Panc1 (cell line): Measurements from ENCODE around the gene DLEU7. TPM values are rescaled to one million over a fixed set of nuclear protein-coding genes. Genes with fewer than 3 reads are reported as not detected.

ENCODE experiments used
- ATAC-seq: fragments of 200-7000 bp; cut with Tn5 transposase; 2 replicates; pipeline ENCODE4 v1.9.1; 2020; ENCODE audit warnings: mild to moderate bottlenecking, moderate library complexity
- BruUV-seq: library from RNA; stranded (reverse); fragments of 400-500 nt; replicated peaks from 2 replicates; lab custom pipeline; 2021; lab: Mats Ljungman, UMichigan
- CTCF ChIA-PET: fragments of 300-600 bp; sonication (Branson Sonifier 250); formaldehyde crosslinking; loops from one replicate; lab custom pipeline; 2022; ENCODE audit warnings: antibody characterized with exemption; lab: Charles Lee
- POLR2A ChIA-PET: fragments of 300-600 bp; sonication (Branson Sonifier 250); formaldehyde crosslinking; loops from one replicate; lab custom pipeline; 2022; ENCODE audit warnings: antibody characterized with exemption; lab: Charles Lee
- DNase-seq: peaks from one replicate; pipeline ENCODE4 v3.0.0-alpha.2; 2010; ENCODE audit warnings: low read depth, low spot score
- H3K27ac ChIP-seq: 2 replicates; pipeline ENCODE4 v1.5.1; 2011; ENCODE audit warnings: mild to moderate bottlenecking, low read length, inconsistent platforms
- H3K27me3 ChIP-seq: fragments of 200-500 bp; sonication (Bioruptor generic); 2 replicates; pipeline ENCODE4 v1.6.0; 2014; ENCODE audit warnings: low read length, inconsistent platforms; ENCODE audit not compliant: control insufficient read depth, insufficient read depth
- H3K36me3 ChIP-seq: fragments of 200-500 bp; sonication (Bioruptor generic); 2 replicates; pipeline ENCODE4 v1.5.1; 2014; ENCODE audit warnings: inconsistent platforms, mild to moderate bottlenecking, low read length, moderate library complexity; ENCODE audit not compliant: control insufficient read depth, insufficient read depth
- H3K4me1 ChIP-seq: 2 replicates; pipeline ENCODE4 v1.5.1; 2011; ENCODE audit warnings: inconsistent platforms, mild to moderate bottlenecking, low read length, moderate library complexity; ENCODE audit not compliant: control insufficient read depth, insufficient read depth
- H3K4me3 ChIP-seq, 2 experiments: 2 replicates each; pipeline ENCODE4 v1.5.1; 2011 to 2012; ENCODE audit warnings: low read depth in 2 of 2, low read length in 2 of 2, mild to moderate bottlenecking in 2 of 2, inconsistent platforms in 1 of 2, moderate library complexity in 1 of 2
- H3K9me3 ChIP-seq: fragments of 200-500 bp; sonication (Bioruptor generic); 2 replicates; pipeline ENCODE4 v1.5.1; 2014; ENCODE audit warnings: low read depth, mild to moderate bottlenecking, inconsistent platforms, low read length, moderate library complexity; ENCODE audit not compliant: control insufficient read depth, insufficient read depth
- POLR2AphosphoS5 ChIP-seq: IDR thresholded peaks from 2 replicates; pipeline ENCODE4 v1.6.1; 2012; ENCODE audit warnings: mild to moderate bottlenecking, low read depth, low read length, moderate library complexity
- REST ChIP-seq, 2 experiments: IDR thresholded peaks; 2 replicates each; pipeline ENCODE4 v1.6.1; 2011 to 2012; ENCODE audit warnings: low read depth in 2 of 2, control low read depth in 1 of 2, low read length in 1 of 2, mild to moderate bottlenecking in 1 of 2, moderate library complexity in 1 of 2; ENCODE audit not compliant: insufficient read depth in 1 of 2
- SIN3A ChIP-seq: IDR thresholded peaks from 2 replicates; pipeline ENCODE4 v1.6.1; 2012; ENCODE audit warnings: low read depth, mild to moderate bottlenecking, low read length, moderate library complexity, borderline replicate concordance; ENCODE audit not compliant: insufficient read depth
- TCF7L2 ChIP-seq: IDR thresholded peaks from 2 replicates; pipeline ENCODE4 v1.6.1; 2011; ENCODE audit warnings: mild to moderate bottlenecking, low read depth, low read length, inconsistent platforms
- in situ Hi-C: cut with HindIII; loops from 2 replicates; pipeline ENCODE4 v1.10.0; 2016; ENCODE audit warnings: low sequenced_read_pairs, low pct_unique_long_range_greater_than_20kb
- intact Hi-C: fragments of 100-400 bp; cut with micrococcal nuclease; formaldehyde crosslinking; loops from one replicate; pipeline ENCODE4 v1.10.0; 2022; ENCODE audit not compliant: unreplicated experiment
- total RNA-seq: library from RNA; stranded (reverse); gene quantifications from one replicate; pipeline ENCODE4 v1.2.1, GENCODE V29; 2021; ENCODE audit not compliant: unreplicated experiment
- TF ChIP-seq, protein P1 (sequence below): fragments of 450-650 bp; IDR thresholded peaks from 2 replicates; pipeline ENCODE4 v1.5.1; 2017; ENCODE audit warnings: mild to moderate bottlenecking

The DLEU7 gene
- total RNA-seq, 1 experiment from 2014 or later: not detected

DNA sequence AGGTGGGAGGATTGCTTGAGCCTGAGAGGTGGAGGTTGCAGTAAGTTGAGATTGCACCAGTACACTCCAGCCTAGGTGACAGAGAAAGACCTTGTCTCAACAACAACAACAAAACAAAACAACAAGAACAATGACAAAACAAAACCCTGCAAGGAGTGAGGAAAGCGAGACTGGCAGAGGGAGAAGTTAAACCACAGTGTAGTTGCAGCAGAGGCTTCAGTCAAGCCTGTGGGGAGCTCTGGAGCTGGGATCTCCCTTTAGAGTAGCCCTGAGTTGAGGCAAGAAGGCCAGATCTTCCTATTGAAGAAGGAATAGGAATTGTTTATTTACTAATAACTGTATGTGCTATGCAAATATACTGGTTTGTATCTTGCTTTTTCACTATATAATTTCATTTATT, 40.8 kb upstream of the DLEU7 start:
- TF ChIP-seq POLR2AphosphoS5: no peak
- no peak for TF ChIP-seq REST (IDR thresholded peaks at IDR 0.05; ENCODE audit: insufficient read depth in 1 of 2, low read depth in 2 of 2, low read length in 1 of 2)
- no peak for TF ChIP-seq TCF7L2
- no peak for TF ChIP-seq SIN3A
- TF ChIP-seq, protein P1, sequence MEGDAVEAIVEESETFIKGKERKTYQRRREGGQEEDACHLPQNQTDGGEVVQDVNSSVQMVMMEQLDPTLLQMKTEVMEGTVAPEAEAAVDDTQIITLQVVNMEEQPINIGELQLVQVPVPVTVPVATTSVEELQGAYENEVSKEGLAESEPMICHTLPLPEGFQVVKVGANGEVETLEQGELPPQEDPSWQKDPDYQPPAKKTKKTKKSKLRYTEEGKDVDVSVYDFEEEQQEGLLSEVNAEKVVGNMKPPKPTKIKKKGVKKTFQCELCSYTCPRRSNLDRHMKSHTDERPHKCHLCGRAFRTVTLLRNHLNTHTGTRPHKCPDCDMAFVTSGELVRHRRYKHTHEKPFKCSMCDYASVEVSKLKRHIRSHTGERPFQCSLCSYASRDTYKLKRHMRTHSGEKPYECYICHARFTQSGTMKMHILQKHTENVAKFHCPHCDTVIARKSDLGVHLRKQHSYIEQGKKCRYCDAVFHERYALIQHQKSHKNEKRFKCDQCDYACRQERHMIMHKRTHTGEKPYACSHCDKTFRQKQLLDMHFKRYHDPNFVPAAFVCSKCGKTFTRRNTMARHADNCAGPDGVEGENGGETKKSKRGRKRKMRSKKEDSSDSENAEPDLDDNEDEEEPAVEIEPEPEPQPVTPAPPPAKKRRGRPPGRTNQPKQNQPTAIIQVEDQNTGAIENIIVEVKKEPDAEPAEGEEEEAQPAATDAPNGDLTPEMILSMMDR: no peak
- no peaks in the 10 kb centered on the region for H3K36me3 ChIP-seq
- DNase-seq (no peak), ATAC-seq (no peak)
- CTCF ChIA-PET: no interaction called here
- H3K27me3 ChIP-seq: no peaks in the 10 kb centered on the region
- H3K4me3 ChIP-seq: no peak overlapping the region
- POLR2A ChIA-PET: no interaction called here
- in situ Hi-C loops (no loop called here), intact Hi-C loops (no loop called here)
- H3K27ac ChIP-seq: no peak overlapping the region
- no peaks in the 10 kb centered on the region for H3K4me1 ChIP-seq
- H3K9me3 ChIP-seq: no peaks in the 10 kb centered on the region
- no TSS peak for BruUV-seq

DNA sequence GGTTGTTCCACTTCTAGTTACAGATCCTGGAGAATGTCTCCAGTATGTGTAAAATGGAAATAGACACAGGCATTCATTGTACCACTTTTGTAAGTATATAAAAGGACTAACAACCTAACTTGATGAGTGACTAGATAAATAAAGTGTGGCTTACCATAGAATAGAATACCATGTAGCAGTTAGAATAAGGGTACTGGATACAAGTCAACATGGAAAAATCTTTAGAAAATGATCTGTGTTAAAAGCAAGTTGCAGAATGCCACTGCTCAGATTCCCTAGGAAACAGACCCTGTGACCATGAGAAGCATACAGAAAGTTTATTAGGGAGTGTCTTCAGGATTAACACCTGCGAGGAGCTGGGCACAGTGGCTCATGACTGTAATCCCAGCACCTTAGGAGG, 40.2 kb upstream of the DLEU7 start:
- Histone ChIP-seq H3K36me3 (no peaks in the 10 kb centered on the region), H3K27ac (no peak overlapping the region), H3K27me3 (no peaks in the 10 kb centered on the region), H3K4me1 (no peaks in the 10 kb centered on the region), H3K9me3 (no peaks in the 10 kb centered on the region), H3K4me3 (no peak overlapping the region)
- BruUV-seq: no TSS peak
- ATAC-seq (no peak), DNase-seq (no peak)
- CTCF ChIA-PET: no interaction called here
- POLR2A ChIA-PET: no interaction called here
- intact Hi-C loops: no loop called here
- in situ Hi-C loops: no loop called here
- TF ChIP-seq TCF7L2 (no peak), SIN3A (no peak), POLR2AphosphoS5 (no peak), REST (IDR thresholded peaks at IDR 0.05; ENCODE audit: insufficient read depth in 1 of 2, low read depth in 2 of 2, low read length in 1 of 2) (no peak)
- TF ChIP-seq, protein P1: no peak
